ENCODE measurements around the gene MGLL.

DNA sequence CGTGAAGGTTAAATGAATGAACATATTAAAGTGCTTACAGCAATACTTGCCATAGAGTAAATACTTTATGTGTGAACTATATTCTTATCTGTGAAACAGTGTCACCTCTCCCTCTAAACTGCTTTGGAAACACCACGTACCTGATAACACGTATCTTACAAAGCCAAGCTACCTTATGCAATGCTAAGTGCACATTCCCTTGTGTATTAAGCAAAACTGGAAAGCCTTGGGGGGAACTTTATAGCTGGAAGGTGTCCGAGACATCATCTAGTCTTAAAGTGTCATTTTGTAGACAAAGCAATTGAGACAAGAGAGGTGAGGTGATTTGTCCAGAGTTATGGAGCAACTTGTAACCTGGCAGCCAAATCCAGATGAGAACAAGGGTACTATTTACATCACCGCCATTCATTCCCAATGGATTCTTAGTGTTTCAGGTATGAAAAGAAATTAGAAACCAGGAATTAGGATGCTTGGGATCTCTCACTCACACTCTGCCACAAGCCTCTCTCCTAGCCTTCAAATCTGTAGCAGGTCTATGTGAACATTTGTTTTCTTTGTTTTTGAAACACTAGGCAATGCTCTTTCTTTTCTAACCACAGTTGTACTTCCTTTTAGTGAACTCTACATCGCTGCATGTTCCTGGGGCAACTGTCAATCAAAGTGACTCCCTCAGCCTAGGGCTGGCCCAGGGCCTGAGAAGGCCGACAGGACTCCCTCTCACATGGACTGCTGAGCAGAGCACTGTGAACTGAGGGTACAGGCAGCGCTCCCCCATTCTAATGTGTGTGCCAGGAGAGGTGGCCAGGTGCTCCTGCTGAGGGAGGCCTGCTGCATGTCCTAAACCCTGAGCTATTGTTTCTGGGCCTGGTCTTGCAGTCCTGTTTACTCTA is 13.9 kb upstream of the MGLL start:
- TF ChIP-seq, protein P1, sequence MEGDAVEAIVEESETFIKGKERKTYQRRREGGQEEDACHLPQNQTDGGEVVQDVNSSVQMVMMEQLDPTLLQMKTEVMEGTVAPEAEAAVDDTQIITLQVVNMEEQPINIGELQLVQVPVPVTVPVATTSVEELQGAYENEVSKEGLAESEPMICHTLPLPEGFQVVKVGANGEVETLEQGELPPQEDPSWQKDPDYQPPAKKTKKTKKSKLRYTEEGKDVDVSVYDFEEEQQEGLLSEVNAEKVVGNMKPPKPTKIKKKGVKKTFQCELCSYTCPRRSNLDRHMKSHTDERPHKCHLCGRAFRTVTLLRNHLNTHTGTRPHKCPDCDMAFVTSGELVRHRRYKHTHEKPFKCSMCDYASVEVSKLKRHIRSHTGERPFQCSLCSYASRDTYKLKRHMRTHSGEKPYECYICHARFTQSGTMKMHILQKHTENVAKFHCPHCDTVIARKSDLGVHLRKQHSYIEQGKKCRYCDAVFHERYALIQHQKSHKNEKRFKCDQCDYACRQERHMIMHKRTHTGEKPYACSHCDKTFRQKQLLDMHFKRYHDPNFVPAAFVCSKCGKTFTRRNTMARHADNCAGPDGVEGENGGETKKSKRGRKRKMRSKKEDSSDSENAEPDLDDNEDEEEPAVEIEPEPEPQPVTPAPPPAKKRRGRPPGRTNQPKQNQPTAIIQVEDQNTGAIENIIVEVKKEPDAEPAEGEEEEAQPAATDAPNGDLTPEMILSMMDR (IDR thresholded peaks at IDR 0.05): no peak
- TF ChIP-seq, protein P2, sequence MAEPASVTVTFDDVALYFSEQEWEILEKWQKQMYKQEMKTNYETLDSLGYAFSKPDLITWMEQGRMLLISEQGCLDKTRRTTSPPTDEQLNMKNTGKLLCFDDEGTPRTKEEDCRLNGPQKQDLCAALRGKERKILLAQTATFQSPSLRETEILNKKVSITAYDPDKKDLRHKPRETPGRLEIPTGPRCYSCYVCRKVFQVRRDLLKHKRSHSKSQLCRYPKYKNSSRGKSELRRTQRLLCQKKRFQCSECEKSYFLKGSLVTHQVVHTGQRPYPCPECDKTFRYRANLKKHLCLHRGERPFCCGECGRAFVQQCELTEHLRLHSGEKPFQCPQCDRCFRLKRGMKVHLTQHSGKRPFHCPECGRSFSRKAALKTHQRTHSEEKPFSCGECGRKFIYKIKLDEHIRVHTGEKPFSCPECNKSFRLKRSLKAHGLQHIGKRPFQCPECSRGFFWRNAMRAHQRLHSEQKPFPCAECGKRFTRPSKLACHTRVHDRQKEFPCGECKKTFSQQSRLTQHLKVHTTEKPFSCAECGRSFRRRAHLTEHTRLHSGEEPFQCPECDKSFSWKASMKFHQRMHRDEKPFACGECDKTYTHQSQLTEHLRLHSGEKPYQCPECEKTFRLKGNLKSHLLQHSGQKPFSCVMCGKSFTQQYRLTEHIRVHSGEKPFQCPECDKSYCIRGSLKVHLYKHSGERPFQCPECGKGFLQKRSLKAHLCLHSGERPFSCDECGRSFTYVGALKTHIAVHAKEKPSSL (CRISPR knock-in tag; conservative IDR thresholded peaks at IDR 0.05): no peak
- no peak for TF ChIP-seq NR2C2 (CRISPR knock-in tag; IDR thresholded peaks at IDR 0.05)
- TF ChIP-seq JUN (CRISPR knock-in tag; IDR thresholded peaks at IDR 0.05): no peak
- no peak for TF ChIP-seq ERG (CRISPR knock-in tag; IDR thresholded peaks at IDR 0.05)
- no peak for TF ChIP-seq USF2 (CRISPR knock-in tag; IDR thresholded peaks at IDR 0.05)
- TF ChIP-seq RELA (CRISPR knock-in tag; IDR thresholded peaks at IDR 0.05; ENCODE audit: borderline replicate concordance): no peak
- TF ChIP-seq FOXP1 (CRISPR knock-in tag; IDR thresholded peaks at IDR 0.05; ENCODE audit: borderline replicate concordance): no peak
- TF ChIP-seq FOXK1 (CRISPR knock-in tag; IDR thresholded peaks at IDR 0.05): no peak
- TF ChIP-seq TCF7 (CRISPR knock-in tag; IDR thresholded peaks at IDR 0.05; ENCODE audit: low read depth): no peak
